ENCODE results near the gene MEP1A. TPM values are rescaled to one million over a fixed set of nuclear protein-coding genes. Genes with fewer than 3 reads are reported as not detected.

MEP1A gene
- total and polyA plus RNA-seq, 2 donors (not counting 3 experiments of a cell fraction or from before 2014, with no cell fraction given): not detected

DNA sequence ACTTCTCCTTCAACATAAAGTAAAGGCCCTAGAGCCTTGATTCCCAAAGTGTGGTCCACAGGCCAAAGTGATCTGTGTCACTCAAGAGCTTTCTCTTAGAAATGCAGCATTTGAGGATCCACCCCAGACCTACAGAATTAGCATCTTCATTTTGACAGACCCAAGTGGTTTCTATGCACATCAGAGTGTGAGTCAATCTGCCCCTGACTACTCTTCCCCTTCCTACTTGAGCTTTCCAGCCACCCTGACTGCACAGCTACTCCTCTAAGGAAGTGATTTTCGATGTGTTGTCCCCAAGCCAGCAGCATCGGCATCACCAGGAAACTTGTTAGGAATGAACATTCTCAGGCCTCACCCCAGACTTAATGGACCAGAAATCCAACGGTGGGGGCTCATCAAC is 2.6 kb downstream of the MEP1A start:
- Histone ChIP-seq H3K9me3 (replicated peaks; ENCODE audit: control insufficient read depth, insufficient read depth, low read length) (no peaks in the 10 kb centered on the region), H3K4me3 (replicated peaks in 1 of 3; ENCODE audit: insufficient read depth in 1 of 3, low read depth in 1 of 3, low read length in 3 of 3) (no peak overlapping the region), H3K9ac (replicated peaks; ENCODE audit: extremely low read depth, insufficient read depth, low read length) (no peak overlapping the region), H2AFZ (ENCODE audit: low read depth, low read length) (no peak overlapping the region), H3K36me3 (ENCODE audit: control insufficient read depth in 2 of 2, extremely low read depth in 1 of 2, insufficient read depth in 2 of 2, low read length in 2 of 2) (no peaks in the 10 kb centered on the region), H3K27me3 (ENCODE audit: control insufficient read depth in 2 of 2, insufficient read depth in 2 of 2, low read length in 2 of 2) (peaks cover 0 to 2% of the 10 kb centered on the region in 2 experiments), H3K79me2 (ENCODE audit: control insufficient read depth, insufficient read depth, low read length) (no peaks in the 10 kb centered on the region), H3K27ac (ENCODE audit: insufficient read depth, low read depth, low read length) (no peak overlapping the region), H3K4me2 (ENCODE audit: insufficient read depth, low read length) (no peak overlapping the region), H3K4me1 (ENCODE audit: control insufficient read depth, extremely low read depth, insufficient read depth, low read length) (no peaks in the 10 kb centered on the region), H3K9me1 (replicated peaks; ENCODE audit: control insufficient read depth, extremely low read depth, insufficient read depth, low read length) (no peaks in the 10 kb centered on the region), H4K20me1 (replicated peaks; ENCODE audit: control insufficient read depth, extremely low read depth, insufficient read depth, low read length) (no peaks in the 10 kb centered on the region)
- DNase-seq (ENCODE audit: low read depth, low spot score): no peak
- intact Hi-C loops (cut with micrococcal nuclease) (no loop called here), dilution Hi-C loops (cut with MboI; ENCODE audit: extremely low pct_ligation_motif_present, low sequenced_read_pairs) (no loop called here)
- BruUV-seq (replicated peaks): no TSS peak
- ChIA-PET CTCF (no interaction called here), POLR2A (no interaction called here)
- no peak for FAIRE-seq
- TF ChIP-seq, protein P1, sequence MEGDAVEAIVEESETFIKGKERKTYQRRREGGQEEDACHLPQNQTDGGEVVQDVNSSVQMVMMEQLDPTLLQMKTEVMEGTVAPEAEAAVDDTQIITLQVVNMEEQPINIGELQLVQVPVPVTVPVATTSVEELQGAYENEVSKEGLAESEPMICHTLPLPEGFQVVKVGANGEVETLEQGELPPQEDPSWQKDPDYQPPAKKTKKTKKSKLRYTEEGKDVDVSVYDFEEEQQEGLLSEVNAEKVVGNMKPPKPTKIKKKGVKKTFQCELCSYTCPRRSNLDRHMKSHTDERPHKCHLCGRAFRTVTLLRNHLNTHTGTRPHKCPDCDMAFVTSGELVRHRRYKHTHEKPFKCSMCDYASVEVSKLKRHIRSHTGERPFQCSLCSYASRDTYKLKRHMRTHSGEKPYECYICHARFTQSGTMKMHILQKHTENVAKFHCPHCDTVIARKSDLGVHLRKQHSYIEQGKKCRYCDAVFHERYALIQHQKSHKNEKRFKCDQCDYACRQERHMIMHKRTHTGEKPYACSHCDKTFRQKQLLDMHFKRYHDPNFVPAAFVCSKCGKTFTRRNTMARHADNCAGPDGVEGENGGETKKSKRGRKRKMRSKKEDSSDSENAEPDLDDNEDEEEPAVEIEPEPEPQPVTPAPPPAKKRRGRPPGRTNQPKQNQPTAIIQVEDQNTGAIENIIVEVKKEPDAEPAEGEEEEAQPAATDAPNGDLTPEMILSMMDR (IDR thresholded peaks at IDR 0.05; ENCODE audit: extremely low read depth in 1 of 2, insufficient read depth in 1 of 2, low read depth in 1 of 2, low read length in 2 of 2): no peak
- TF ChIP-seq FOS (IDR thresholded peaks at IDR 0.05; ENCODE audit: borderline replicate concordance, insufficient read depth, low read length): no peak
- TF ChIP-seq MYC (IDR thresholded peaks at IDR 0.05; ENCODE audit: low read depth, low read length): no peak
- TF ChIP-seq POLR2AphosphoS5 (IDR thresholded peaks at IDR 0.05; ENCODE audit: insufficient read depth, low read depth, low read length): no peak
- TF ChIP-seq EZH2 (IDR thresholded peaks at IDR 0.05; ENCODE audit: borderline replicate concordance, low read depth, low read length, severe bottlenecking): no peak
- no peak for TF ChIP-seq GATA2 (IDR thresholded peaks at IDR 0.05; ENCODE audit: insufficient read depth, insufficient read length, low read depth, low read length)
- TF ChIP-seq, protein P2, sequence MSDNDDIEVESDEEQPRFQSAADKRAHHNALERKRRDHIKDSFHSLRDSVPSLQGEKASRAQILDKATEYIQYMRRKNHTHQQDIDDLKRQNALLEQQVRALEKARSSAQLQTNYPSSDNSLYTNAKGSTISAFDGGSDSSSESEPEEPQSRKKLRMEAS (IDR thresholded peaks at IDR 0.05; ENCODE audit: insufficient read depth, insufficient read length): no peak
- TF ChIP-seq POLR2A (IDR thresholded peaks at IDR 0.05; ENCODE audit: low read depth, low read length): no peak
- no peak for TF ChIP-seq JUN (IDR thresholded peaks at IDR 0.05; ENCODE audit: borderline replicate concordance, insufficient read depth, insufficient read length, low read depth)

Data from endothelial cell of umbilical vein (primary cell).